ENCODE data around the gene PAFAH1B1. TPM values are rescaled to one million over a fixed set of nuclear protein-coding genes. Genes with fewer than 3 reads are reported as not detected.

PAFAH1B1 gene
- total and polyA plus RNA-seq, 4 donors: 14.0 to 44.1 (median 29.2) TPM

DNA sequence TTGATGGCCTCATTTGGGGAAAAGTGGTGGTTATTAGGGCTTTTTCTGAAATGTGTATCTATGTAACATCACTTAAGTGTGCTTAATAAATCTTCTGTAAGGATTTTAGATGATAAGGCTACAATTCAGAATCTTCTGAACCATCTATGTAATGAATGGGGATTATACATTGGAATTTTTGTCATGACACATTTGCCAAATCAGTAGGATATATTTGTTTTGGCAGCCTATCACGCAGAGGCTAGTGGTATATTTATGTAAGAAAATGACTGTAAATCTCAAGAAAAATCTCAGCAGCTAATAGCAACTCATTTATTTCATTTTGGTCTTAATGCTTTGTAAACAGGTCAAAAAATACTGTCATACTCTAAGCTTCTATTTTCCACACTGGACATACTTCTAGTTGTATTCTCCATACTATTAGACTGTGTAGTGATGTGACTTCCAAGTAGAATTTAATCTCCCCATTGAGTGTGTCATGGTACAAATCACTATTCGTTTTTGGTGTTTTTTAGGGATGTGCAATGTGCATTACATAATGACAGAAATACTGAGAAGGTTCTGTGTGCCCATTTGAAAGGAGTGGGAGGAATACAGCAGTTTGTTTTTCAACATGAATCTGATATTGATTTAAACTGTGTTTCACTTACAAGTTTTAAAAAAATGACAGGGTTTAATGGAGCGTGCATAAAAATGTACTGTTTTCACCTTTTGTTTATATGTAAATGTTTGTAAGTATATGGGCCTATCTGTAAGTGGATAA lies 88.9 kb downstream of the PAFAH1B1 start:
- H3K27me3 ChIP-seq (ENCODE audit: control insufficient read depth in 4 of 4, insufficient read depth in 4 of 4, low read length in 3 of 4): no peaks in the 10 kb centered on the region
- H3K9me3 ChIP-seq (ENCODE audit: control insufficient read depth in 4 of 4, low read length in 3 of 4): no peaks in the 10 kb centered on the region
- no peak for DNase-seq (ENCODE audit: low spot score)
- H3K9ac ChIP-seq (ENCODE audit: low read depth in 1 of 2, low read length in 2 of 2): no peak overlapping the region
- H3K27ac ChIP-seq (ENCODE audit: low read depth in 1 of 2, low read length in 2 of 2): no peak overlapping the region
- 68% methylated on average over 3 of the region's 3 CpGs for WGBS
- H3K4me3 ChIP-seq (ENCODE audit: low read depth in 1 of 3, low read length in 3 of 3): no peak overlapping the region
- peaks cover 11 to 37% (median 25%) of the 10 kb centered on the region in 4 donors for H3K36me3 ChIP-seq (ENCODE audit: control insufficient read depth in 4 of 4, insufficient read depth in 3 of 4, low read depth in 1 of 4, low read length in 3 of 4)
- no peaks in the 10 kb centered on the region for H3K4me1 ChIP-seq (ENCODE audit: control insufficient read depth in 4 of 4, insufficient read depth in 4 of 4, low read length in 3 of 4)
- TF ChIP-seq TAF1 (conservative IDR thresholded peaks at IDR 0.05) (no peak), RAD21 (IDR thresholded peaks at IDR 0.05) (no peak), GABPA (IDR thresholded peaks at IDR 0.05 in 1 of 2, conservative IDR thresholded peaks at IDR 0.05 in 1 of 2) (no peak), NR2F2 (IDR thresholded peaks at IDR 0.05) (no peak), FOXA1 (IDR thresholded peaks at IDR 0.05) (no peak), HNF4A (conservative IDR thresholded peaks at IDR 0.05) (no peak), HNF4G (IDR thresholded peaks at IDR 0.05) (no peak), EGR1 (IDR thresholded peaks at IDR 0.05; ENCODE audit: low read depth in 2 of 2) (no peak), JUND (IDR thresholded peaks at IDR 0.05) (no peak), RXRA (IDR thresholded peaks at IDR 0.05) (no peak), FOXA2 (IDR thresholded peaks at IDR 0.05) (no peak)
- TF ChIP-seq, protein P1, sequence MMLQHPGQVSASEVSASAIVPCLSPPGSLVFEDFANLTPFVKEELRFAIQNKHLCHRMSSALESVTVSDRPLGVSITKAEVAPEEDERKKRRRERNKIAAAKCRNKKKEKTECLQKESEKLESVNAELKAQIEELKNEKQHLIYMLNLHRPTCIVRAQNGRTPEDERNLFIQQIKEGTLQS (IDR thresholded peaks at IDR 0.05): no peak
- TF ChIP-seq, protein P2, sequence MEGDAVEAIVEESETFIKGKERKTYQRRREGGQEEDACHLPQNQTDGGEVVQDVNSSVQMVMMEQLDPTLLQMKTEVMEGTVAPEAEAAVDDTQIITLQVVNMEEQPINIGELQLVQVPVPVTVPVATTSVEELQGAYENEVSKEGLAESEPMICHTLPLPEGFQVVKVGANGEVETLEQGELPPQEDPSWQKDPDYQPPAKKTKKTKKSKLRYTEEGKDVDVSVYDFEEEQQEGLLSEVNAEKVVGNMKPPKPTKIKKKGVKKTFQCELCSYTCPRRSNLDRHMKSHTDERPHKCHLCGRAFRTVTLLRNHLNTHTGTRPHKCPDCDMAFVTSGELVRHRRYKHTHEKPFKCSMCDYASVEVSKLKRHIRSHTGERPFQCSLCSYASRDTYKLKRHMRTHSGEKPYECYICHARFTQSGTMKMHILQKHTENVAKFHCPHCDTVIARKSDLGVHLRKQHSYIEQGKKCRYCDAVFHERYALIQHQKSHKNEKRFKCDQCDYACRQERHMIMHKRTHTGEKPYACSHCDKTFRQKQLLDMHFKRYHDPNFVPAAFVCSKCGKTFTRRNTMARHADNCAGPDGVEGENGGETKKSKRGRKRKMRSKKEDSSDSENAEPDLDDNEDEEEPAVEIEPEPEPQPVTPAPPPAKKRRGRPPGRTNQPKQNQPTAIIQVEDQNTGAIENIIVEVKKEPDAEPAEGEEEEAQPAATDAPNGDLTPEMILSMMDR (IDR thresholded peaks at IDR 0.05; ENCODE audit: low read depth, low read length, missing input control): no peak

DNA sequence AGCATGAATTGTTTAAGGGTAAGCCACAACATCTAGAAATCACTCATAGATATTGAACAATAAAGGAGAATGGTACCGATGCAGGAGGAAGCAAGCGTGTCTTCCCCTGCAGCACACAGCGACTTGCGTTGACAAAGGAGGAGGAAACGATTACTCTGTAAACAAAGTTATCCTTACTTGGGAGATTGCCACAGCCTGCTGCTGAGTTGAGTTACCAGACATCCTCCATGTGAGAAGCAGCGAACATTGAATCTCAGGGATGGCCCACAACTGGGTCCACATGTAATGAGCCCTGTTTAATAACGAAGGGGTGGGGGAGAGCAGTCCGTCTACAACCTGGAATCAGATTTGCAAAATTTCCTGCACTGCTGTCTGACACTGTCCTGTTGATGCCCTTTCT lies 90.5 kb downstream of the PAFAH1B1 start:
- 72% methylated on average over 8 of the region's 8 CpGs for WGBS
- H3K9me3 ChIP-seq (ENCODE audit: control insufficient read depth in 4 of 4, low read length in 3 of 4): no peaks in the 10 kb centered on the region
- peaks cover 7 to 37% (median 22%) of the 10 kb centered on the region in 4 donors for H3K36me3 ChIP-seq (ENCODE audit: control insufficient read depth in 4 of 4, insufficient read depth in 3 of 4, low read depth in 1 of 4, low read length in 3 of 4)
- no peaks in the 10 kb centered on the region for H3K4me1 ChIP-seq (ENCODE audit: control insufficient read depth in 4 of 4, insufficient read depth in 4 of 4, low read length in 3 of 4)
- TF ChIP-seq, protein P1 (IDR thresholded peaks at IDR 0.05): no peak
- no peak for TF ChIP-seq EGR1 (IDR thresholded peaks at IDR 0.05; ENCODE audit: low read depth in 2 of 2)
- H3K27me3 ChIP-seq (ENCODE audit: control insufficient read depth in 4 of 4, insufficient read depth in 4 of 4, low read length in 3 of 4): no peaks in the 10 kb centered on the region
- H3K4me3 ChIP-seq (ENCODE audit: low read depth in 1 of 3, low read length in 3 of 3): no peak overlapping the region
- no peak overlapping the region for H3K27ac ChIP-seq (ENCODE audit: low read depth in 1 of 2, low read length in 2 of 2)
- H3K9ac ChIP-seq (ENCODE audit: low read depth in 1 of 2, low read length in 2 of 2): no peak overlapping the region
- DNase-seq (ENCODE audit: low spot score): no peak

- Histone ChIP-seq H3K4me1 (ENCODE audit: control insufficient read depth in 4 of 4, insufficient read depth in 4 of 4, low read length in 3 of 4) (no peaks in the 10 kb centered on the region), H3K27me3 (ENCODE audit: control insufficient read depth in 4 of 4, insufficient read depth in 4 of 4, low read length in 3 of 4) (no peaks in the 10 kb centered on the region), H3K36me3 (ENCODE audit: control insufficient read depth in 4 of 4, insufficient read depth in 3 of 4, low read depth in 1 of 4, low read length in 3 of 4) (peaks cover 11 to 37% (median 20%) of the 10 kb centered on the region in 4 donors), H3K4me3 (ENCODE audit: low read depth in 1 of 3, low read length in 3 of 3) (no peak overlapping the region), H3K27ac (ENCODE audit: low read depth in 1 of 2, low read length in 2 of 2) (no peak overlapping the region), H3K9ac (ENCODE audit: low read depth in 1 of 2, low read length in 2 of 2) (no peak overlapping the region), H3K9me3 (ENCODE audit: control insufficient read depth in 4 of 4, low read length in 3 of 4) (no peaks in the 10 kb centered on the region)
- DNase-seq (ENCODE audit: low spot score): no peak
- 94% methylated on average over 18 of the region's 18 CpGs for WGBS
- no peak for TF ChIP-seq FOXA1 (IDR thresholded peaks at IDR 0.05)
- no peak for TF ChIP-seq GABPA (IDR thresholded peaks at IDR 0.05 in 1 of 2, conservative IDR thresholded peaks at IDR 0.05 in 1 of 2)
These were observed 91.1 kb downstream of the PAFAH1B1 start for GRCh38 chr17:2684549-2684948.
